Measurements from ENCODE around the gene GMDS.

DNA sequence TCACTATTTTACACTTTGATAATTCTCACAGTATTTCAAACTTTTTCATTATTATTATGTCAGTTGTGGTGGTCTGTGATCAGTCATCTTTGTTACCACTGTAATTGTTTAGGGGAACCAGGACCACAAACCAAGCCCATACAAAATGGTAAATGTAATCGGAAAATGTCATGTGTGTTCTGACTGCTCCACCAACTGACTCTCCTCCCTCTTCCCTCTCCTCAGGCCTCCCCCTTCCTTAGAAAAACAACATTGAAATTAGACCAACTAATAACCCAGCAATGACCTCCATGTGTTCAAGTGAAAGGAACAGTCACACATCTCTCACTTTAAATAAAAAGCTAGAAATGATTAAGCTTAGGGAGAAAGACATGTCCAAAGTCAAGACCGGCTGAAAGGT, 63.8 kb downstream of the GMDS start:
- no peak for TF ChIP-seq TP53 (CRISPR knock-in tag; IDR thresholded peaks at IDR 0.05)
- TF ChIP-seq, protein P1, sequence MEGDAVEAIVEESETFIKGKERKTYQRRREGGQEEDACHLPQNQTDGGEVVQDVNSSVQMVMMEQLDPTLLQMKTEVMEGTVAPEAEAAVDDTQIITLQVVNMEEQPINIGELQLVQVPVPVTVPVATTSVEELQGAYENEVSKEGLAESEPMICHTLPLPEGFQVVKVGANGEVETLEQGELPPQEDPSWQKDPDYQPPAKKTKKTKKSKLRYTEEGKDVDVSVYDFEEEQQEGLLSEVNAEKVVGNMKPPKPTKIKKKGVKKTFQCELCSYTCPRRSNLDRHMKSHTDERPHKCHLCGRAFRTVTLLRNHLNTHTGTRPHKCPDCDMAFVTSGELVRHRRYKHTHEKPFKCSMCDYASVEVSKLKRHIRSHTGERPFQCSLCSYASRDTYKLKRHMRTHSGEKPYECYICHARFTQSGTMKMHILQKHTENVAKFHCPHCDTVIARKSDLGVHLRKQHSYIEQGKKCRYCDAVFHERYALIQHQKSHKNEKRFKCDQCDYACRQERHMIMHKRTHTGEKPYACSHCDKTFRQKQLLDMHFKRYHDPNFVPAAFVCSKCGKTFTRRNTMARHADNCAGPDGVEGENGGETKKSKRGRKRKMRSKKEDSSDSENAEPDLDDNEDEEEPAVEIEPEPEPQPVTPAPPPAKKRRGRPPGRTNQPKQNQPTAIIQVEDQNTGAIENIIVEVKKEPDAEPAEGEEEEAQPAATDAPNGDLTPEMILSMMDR (IDR thresholded peaks at IDR 0.05), result no peak

Measured in WTC11 (cell line).